Measurements from ENCODE around the gene TBC1D12.

Gene TBC1D12

GRCh38 chr10:94407668-94408067, 5.3 kb downstream of the TBC1D12 start:
- DNase-seq (ENCODE audit: low spot score), result no peak

- DNase-seq (ENCODE audit: low spot score), result no peak
Measured at GRCh38 chr10:94409021-94409657, 6.8 kb downstream of the TBC1D12 start.

GRCh38 chr10:94411304-94411703, 9.0 kb downstream of the TBC1D12 start:
- DNase-seq (ENCODE audit: low spot score), result no peak

GRCh38 chr10:94412449-94412848, 10.1 kb downstream of the TBC1D12 start:
- no peak for DNase-seq (ENCODE audit: low spot score)

- peak; percentile 79 for DNase-seq (ENCODE audit: low spot score)
Measured at GRCh38 chr10:94413361-94413760, 11.0 kb downstream of the TBC1D12 start.

- no peak for DNase-seq (ENCODE audit: low spot score)
Measured at GRCh38 chr10:94416896-94417295, 14.6 kb downstream of the TBC1D12 start.

GRCh38 chr10:94417321-94417720, 15.0 kb downstream of the TBC1D12 start:
- no peak for DNase-seq (ENCODE audit: low spot score)

GRCh38 chr10:94420516-94420915, 18.2 kb downstream of the TBC1D12 start:
- no peak for DNase-seq (ENCODE audit: low spot score)

GRCh38 chr10:94420998-94421528, 18.7 kb downstream of the TBC1D12 start:
- no peak for DNase-seq (ENCODE audit: low spot score)

GRCh38 chr10:94423627-94424026, 21.3 kb downstream of the TBC1D12 start:
- no peak for DNase-seq (ENCODE audit: low spot score)

GRCh38 chr10:94424714-94425337, 22.5 kb downstream of the TBC1D12 start:
- no peak for DNase-seq (ENCODE audit: low spot score)

GRCh38 chr10:94425942-94426341, 23.6 kb downstream of the TBC1D12 start:
- DNase-seq (ENCODE audit: low spot score), result no peak

- DNase-seq (ENCODE audit: low spot score), result no peak
Measured at GRCh38 chr10:94427166-94427565, 24.8 kb downstream of the TBC1D12 start.

GRCh38 chr10:94428766-94429707, 26.7 kb downstream of the TBC1D12 start:
- DNase-seq (ENCODE audit: low spot score), result no peak

GRCh38 chr10:94430701-94431100, 28.4 kb downstream of the TBC1D12 start:
- no peak for DNase-seq (ENCODE audit: low spot score)

GRCh38 chr10:94432443-94432842, 30.1 kb downstream of the TBC1D12 start:
- no peak for DNase-seq (ENCODE audit: low spot score)

- peak; percentile 19 for DNase-seq (ENCODE audit: low spot score)
Measured at GRCh38 chr10:94439275-94439861, 37.0 kb downstream of the TBC1D12 start.

- DNase-seq (ENCODE audit: low spot score), result no peak
Measured at GRCh38 chr10:94440096-94440495, 37.8 kb downstream of the TBC1D12 start.

- no peak for DNase-seq (ENCODE audit: low spot score)
Measured at GRCh38 chr10:94443047-94443446, 40.7 kb downstream of the TBC1D12 start.

- no peak for DNase-seq (ENCODE audit: low spot score)
Measured at GRCh38 chr10:94443549-94443948, 41.2 kb downstream of the TBC1D12 start.

- no peak for DNase-seq (ENCODE audit: low spot score)
Measured at GRCh38 chr10:94450782-94451181, 48.4 kb downstream of the TBC1D12 start.

GRCh38 chr10:94451883-94452519, 49.7 kb downstream of the TBC1D12 start:
- DNase-seq (ENCODE audit: low spot score), result no peak

Data from pons (tissue), 1 donor.